Mucosa of descending colon (tissue), 3 donors: ENCODE data around the gene MIB1. TPM values are rescaled to one million over a fixed set of nuclear protein-coding genes. Genes with fewer than 3 reads are reported as not detected.

Experiments used
- ATAC-seq: fragments of 200-7000 bp; cut with Tn5 transposase; one replicate; pipeline ENCODE4 v1.9.1; 2020; ENCODE audit warnings: mild to moderate bottlenecking, moderate library complexity
- DNase-seq, 3 donors: peaks; one replicate each; pipeline ENCODE4 v3.0.0-alpha.2; 2020
- H3K36me3 ChIP-seq: fragments of 200-600 bp; one replicate; pipeline ENCODE4 v1.8.0; 2021; ENCODE audit warnings: low read depth, mild to moderate bottlenecking
- H3K4me1 ChIP-seq: fragments of 200-600 bp; one replicate; pipeline ENCODE4 v1.8.0; 2021; ENCODE audit warnings: low read depth, mild to moderate bottlenecking
- H3K4me3 ChIP-seq: fragments of 200-600 bp; one replicate; pipeline ENCODE4 v1.8.0; 2021; ENCODE audit warnings: mild to moderate bottlenecking
- H3K9me3 ChIP-seq: fragments of 200-600 bp; one replicate; pipeline ENCODE4 v1.8.0; 2021; ENCODE audit warnings: mild to moderate bottlenecking
- intact Hi-C, 2 donors: fragments of 100-400 bp; cut with DNase I in 1 of 2; cut with micrococcal nuclease in 1 of 2; formaldehyde crosslinking; loops; one replicate each; pipeline versions ENCODE4 v1.11.0 to v1.11.1; 2022; cut with DNase I, micrococcal nuclease
- total RNA-seq, 3 donors: library from RNA; stranded (reverse); fragmentation: NEBNext Ultra II Directional in 2 of 3; extraction: Animal tissue kit (Norgen Biotek cat#: 25700) in 2 of 3; gene quantifications; one replicate each; pipeline versions ENCODE4 v1.2.1 to v1.2.4, GENCODE V29; 2021 to 2023
- TF ChIP-seq, protein P1 (sequence below): fragments of 200-600 bp; IDR thresholded peaks from one replicate; pipeline ENCODE4 v1.8.0; 2022; ENCODE audit warnings: antibody characterized with exemption, mild to moderate bottlenecking
- donor health status: DM: no; HTN: no; CAD: no; lungs with moderate emphysema.
- donor health status: DM: no; HTN: no; CAD: no.
- donor health status: DM: no; HTN: yes; CAD: no.

MIB1 gene
- total RNA-seq, 3 donors from 2014 or later, result 29.0 to 45.1 (median 33.1) TPM

DNA sequence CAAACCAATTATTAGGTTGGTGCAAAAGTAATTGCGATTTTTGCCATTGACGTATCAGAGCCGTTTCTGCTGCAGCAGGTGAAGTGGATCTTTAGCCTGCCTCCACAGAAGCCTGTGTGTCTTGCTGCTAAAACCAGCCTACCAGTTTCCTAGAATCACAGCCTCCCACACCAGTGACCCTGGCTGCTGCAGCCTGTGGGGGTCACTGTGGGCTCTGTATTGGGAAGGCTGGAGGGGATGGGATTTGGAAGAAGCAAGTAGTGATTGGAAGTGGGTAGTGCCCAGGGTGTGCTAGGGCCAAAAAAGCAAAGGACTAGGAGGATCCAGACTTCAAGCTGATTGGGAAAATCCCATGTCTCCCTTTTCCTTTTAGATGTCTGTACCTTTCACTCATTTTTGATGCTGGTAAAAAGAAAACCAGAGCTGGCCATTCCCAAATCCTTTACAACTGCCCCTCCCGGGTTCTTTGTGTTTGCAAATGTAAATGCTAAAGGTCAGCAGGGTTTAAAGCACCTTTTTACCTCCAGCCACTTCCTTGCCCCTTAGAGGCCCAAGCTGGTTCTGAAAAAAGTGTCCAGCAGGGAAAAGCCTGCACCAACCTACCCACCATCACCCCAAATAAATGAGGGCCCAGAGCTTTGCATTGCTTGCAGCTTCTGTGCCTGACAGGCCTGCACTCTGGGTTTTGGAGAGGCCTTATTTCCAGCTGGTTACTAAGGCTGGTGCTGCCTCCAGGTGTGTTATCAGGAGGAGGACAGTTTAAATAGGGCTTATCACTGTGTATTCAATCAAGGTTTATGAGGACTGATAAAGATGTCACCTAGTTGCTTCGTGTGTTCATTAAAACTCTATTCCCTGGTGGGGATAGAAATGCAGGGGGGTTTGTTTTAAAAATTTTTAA, 172.0 kb downstream of the MIB1 start:
- intact Hi-C loops, result no loop called here
- no peak for DNase-seq
- ATAC-seq, result peak; percentile 85
- H3K36me3 ChIP-seq, result no peaks in the 10 kb centered on the region
- peaks cover 4% of the 10 kb centered on the region for H3K9me3 ChIP-seq
- peaks cover 8% of the 10 kb centered on the region for H3K4me1 ChIP-seq
- TF ChIP-seq, protein P1, sequence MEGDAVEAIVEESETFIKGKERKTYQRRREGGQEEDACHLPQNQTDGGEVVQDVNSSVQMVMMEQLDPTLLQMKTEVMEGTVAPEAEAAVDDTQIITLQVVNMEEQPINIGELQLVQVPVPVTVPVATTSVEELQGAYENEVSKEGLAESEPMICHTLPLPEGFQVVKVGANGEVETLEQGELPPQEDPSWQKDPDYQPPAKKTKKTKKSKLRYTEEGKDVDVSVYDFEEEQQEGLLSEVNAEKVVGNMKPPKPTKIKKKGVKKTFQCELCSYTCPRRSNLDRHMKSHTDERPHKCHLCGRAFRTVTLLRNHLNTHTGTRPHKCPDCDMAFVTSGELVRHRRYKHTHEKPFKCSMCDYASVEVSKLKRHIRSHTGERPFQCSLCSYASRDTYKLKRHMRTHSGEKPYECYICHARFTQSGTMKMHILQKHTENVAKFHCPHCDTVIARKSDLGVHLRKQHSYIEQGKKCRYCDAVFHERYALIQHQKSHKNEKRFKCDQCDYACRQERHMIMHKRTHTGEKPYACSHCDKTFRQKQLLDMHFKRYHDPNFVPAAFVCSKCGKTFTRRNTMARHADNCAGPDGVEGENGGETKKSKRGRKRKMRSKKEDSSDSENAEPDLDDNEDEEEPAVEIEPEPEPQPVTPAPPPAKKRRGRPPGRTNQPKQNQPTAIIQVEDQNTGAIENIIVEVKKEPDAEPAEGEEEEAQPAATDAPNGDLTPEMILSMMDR, result no peak
- H3K4me3 ChIP-seq, result no peak overlapping the region

DNA sequence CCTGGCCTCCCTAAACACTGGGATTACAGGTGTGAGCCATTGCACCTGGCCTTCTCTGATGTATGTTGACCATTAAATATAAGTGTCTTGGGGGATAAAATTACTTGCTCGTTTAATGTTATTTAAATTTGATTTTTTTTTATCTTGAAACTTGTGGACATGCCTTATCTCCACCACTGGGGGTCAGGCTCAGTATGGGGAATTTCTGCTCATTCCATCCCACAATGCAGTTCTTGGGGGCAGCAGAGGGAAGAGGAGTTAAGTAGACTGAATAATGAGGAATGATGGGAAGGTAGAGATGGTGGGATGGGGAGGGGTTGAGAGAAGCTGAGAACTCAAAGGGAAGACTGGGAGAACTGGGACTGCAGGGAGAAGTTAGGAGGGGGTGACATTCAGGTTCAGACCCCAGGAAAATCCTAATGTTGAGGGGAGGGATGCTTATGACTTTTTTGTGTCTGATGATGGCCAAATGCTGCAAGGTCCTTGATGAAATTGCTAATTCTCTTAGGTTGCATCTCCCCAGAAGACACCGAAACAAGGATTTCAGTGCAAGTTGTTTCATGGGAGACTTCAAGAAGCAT, 174.2 kb downstream of the MIB1 start:
- ATAC-seq (peak; percentile 70), DNase-seq (peak in 1 of 3 donors; percentile 35)
- Histone ChIP-seq H3K9me3 (peaks cover 22% of the 10 kb centered on the region), H3K4me1 (peaks cover 8% of the 10 kb centered on the region), H3K36me3 (no peaks in the 10 kb centered on the region), H3K4me3 (no peak overlapping the region)
- TF ChIP-seq, protein P1, result no peak
- intact Hi-C loops, result no loop called here

DNA sequence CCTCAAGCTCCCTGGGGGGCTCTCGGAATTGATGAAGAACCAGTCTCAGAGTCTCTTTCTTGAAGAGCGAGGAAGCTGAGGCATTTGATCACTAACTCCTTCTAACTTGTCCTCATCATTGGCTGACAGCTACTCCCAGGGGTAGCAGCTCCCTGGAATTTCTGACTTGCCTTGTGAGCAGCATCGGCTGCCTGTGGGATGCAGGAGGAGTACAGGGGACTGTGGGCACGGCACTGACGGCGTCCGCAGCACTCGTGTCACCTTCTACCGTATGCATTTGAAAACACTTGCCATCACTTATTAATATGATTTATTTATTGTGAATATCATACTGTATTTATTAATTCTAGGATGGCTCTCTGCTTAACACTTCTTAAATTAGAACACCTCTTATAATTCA, 175.0 kb downstream of the MIB1 start:
- Histone ChIP-seq H3K36me3 (no peaks in the 10 kb centered on the region), H3K4me1 (peaks cover 8% of the 10 kb centered on the region), H3K9me3 (peaks cover 22% of the 10 kb centered on the region), H3K4me3 (no peak overlapping the region)
- intact Hi-C loops, result no loop called here
- DNase-seq, result no peak
- no peak for ATAC-seq
- TF ChIP-seq, protein P1, result no peak

DNA sequence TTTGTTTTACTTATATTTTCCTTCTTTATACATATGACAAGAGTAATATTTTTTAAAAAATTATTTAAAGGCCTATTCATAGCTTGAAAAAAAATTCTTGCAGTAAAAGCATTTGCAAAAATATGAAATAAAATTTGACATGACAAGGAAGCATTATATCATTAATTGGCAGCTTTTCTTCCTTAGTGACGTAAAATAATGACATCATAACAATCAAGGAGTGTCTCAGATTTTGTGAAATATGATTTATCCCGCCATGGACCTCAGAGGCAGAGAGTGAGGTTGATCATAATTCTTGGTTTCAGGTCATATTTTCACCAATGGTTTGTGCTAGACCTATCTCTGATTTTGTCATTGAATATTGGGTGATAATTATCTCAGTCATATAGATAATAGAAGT, 176.0 kb downstream of the MIB1 start:
- DNase-seq, result no peak
- Histone ChIP-seq H3K4me3 (no peak overlapping the region), H3K36me3 (no peaks in the 10 kb centered on the region), H3K9me3 (peaks cover 22% of the 10 kb centered on the region), H3K4me1 (peaks cover 8% of the 10 kb centered on the region)
- intact Hi-C loops, result no loop called here
- TF ChIP-seq, protein P1, result no peak
- no peak for ATAC-seq

DNA sequence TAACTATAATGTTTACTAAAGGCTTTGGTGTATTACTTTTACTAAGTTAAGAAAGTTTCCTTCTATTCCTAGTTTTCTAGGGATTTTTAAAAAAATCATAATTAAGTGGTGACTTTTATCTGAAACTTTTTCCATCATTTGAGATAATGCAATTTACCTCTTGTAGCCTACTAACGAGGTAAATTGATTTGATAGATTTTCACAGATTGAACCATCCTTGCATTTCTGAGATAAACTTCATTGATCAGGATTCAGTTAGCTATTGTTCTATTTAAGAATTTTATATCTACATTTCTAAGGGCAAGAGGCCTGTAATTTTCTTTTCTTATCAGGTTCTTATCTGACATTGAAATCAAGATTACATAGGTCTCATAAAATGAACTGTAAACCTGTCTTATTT, 178.1 kb downstream of the MIB1 start:
- ATAC-seq (no peak), DNase-seq (no peak)
- H3K4me3 ChIP-seq, result no peak overlapping the region
- peaks cover 22% of the 10 kb centered on the region for H3K9me3 ChIP-seq
- H3K36me3 ChIP-seq, result no peaks in the 10 kb centered on the region
- TF ChIP-seq, protein P1, result no peak
- H3K4me1 ChIP-seq, result no peaks in the 10 kb centered on the region
- intact Hi-C loops, result no loop called here

Other genes starting within 250 kb of the MIB1 start
- 10 to 100 TPM; 14.8 to 18.0 (median 15.8) TPM for gene ESCO1, start 140.1 kb upstream of the MIB1 start, total RNA-seq
- 10 to 100 TPM; 29.5 to 42.2 (median 32.2) TPM for gene SNRPD1, start 128.5 kb upstream of the MIB1 start, total RNA-seq
- gene ABHD3, start 36.0 kb upstream of the MIB1 start, total RNA-seq, result 100 to 1,000 TPM in 2 of 3 donors, 10 to 100 TPM in 1; 82.7 to 160 (median 150) TPM